Activated naive CD8-positive, alpha-beta T cell treated with anti-CD3 and anti-CD28 coated beads, Interleukin-2, amount 10 ng/mL, durations not matched to agents 7 days and 5 days (primary cell): Measurements from ENCODE around the gene FBXO47. TPM values are rescaled to one million over a fixed set of nuclear protein-coding genes. Genes with fewer than 3 reads are reported as not detected.
A peak's percentile ranks its signal among the peaks of the same experiment; 100 is the strongest.

Experiments used
- ATAC-seq: fragments of 150-1000 bp; cut with Tn5 transposase; one replicate; pipeline ENCODE4 v1.10.0; 2021; ENCODE audit warnings: low read depth, moderate library complexity
- POLR2A ChIA-PET: fragments of 350-600 bp; sonication (Branson Sonifier 250); formaldehyde crosslinking; loops from one replicate; lab custom pipeline; 2021; ENCODE audit warnings: antibody characterized with exemption; lab: Charles Lee
- DNase-seq: peaks from one replicate; pipeline ENCODE4 v3.0.0; 2021
- H3K27ac Mint-ChIP-seq: one replicate; pipeline ENCODE4 v1.8.0; 2022; ENCODE audit warnings: mild to moderate bottlenecking, mixed read lengths
- H3K27me3 Mint-ChIP-seq: one replicate; pipeline ENCODE4 v1.8.0; 2022; ENCODE audit warnings: mild to moderate bottlenecking, moderate library complexity, mixed read lengths
- H3K36me3 Mint-ChIP-seq: one replicate; pipeline ENCODE4 v1.8.0; 2021; ENCODE audit warnings: mild to moderate bottlenecking, mixed read lengths
- H3K4me1 Mint-ChIP-seq: one replicate; pipeline ENCODE4 v1.8.0; 2021; ENCODE audit warnings: mixed read lengths
- H3K4me3 Mint-ChIP-seq: one replicate; pipeline ENCODE4 v1.8.0; 2022; ENCODE audit warnings: mild to moderate bottlenecking, moderate library complexity, mixed read lengths
- H3K9me3 Mint-ChIP-seq: one replicate; pipeline ENCODE4 v1.8.0; 2021; ENCODE audit warnings: mixed read lengths
- microRNA-seq: library from miRNA; unstranded; fragments of <30 nt; microRNA quantifications from one replicate; pipeline ENCODE4 v1.2.0, GENCODE V29; 2022
- total RNA-seq, 2 experiments: library from RNA; stranded (reverse); gene quantifications; one replicate each; pipeline ENCODE4 v1.2.3, GENCODE V29; 2021

Gene FBXO47
- total RNA-seq, 2 experiments from 2014 or later, result 0.14 TPM; not detected in 1

GRCh38 chr17:38892083-38892482 lies 75.1 kb downstream of the FBXO47 start:
- no peaks in the 10 kb centered on the region for H3K9me3 Mint-ChIP-seq
- peak overlapping the region; percentile 81 for H3K27ac Mint-ChIP-seq
- H3K4me1 Mint-ChIP-seq, result peaks cover 80% of the 10 kb centered on the region
- no peaks in the 10 kb centered on the region for H3K27me3 Mint-ChIP-seq
- peak overlapping the region; percentile 31 for H3K4me3 Mint-ChIP-seq
- H3K36me3 Mint-ChIP-seq, result peaks cover 24% of the 10 kb centered on the region
- DNase-seq (no peak), ATAC-seq (no peak)
- POLR2A ChIA-PET, result interaction anchor here (0.7 to 4.7 kb wide), 8 partner anchors 9 to 299 kb away, joined by 3 to 42 read pairs (median 8); partner anchors contain the start of genes LASP1 and LASP1NB

DNA sequence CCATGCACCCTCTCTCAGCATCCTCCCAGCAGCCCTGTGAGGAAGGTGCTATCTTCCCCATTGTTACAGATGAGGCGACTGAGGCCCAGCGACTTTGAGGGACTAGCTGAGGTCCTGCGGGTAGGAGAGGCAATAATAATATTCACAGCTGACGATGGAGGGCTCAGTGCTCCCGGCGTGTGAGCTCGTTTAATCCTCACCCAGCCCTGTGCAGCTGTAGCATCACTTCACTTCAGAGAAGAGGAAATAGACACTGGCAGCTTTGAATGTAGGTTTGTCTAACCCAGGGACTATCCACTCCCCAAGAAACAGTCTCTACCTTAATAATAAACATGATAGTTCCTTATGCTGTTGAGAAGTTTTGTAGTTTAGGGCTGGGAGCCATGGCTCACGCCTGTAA lies 75.8 kb downstream of the FBXO47 start:
- Mint-ChIP-seq H3K4me1 (peaks cover 81% of the 10 kb centered on the region), H3K4me3 (peak overlapping the region; percentile 31), H3K27me3 (no peaks in the 10 kb centered on the region), H3K27ac (peak overlapping the region; percentile 81), H3K36me3 (peaks cover 25% of the 10 kb centered on the region), H3K9me3 (no peaks in the 10 kb centered on the region)
- no peak for DNase-seq
- POLR2A ChIA-PET, result interaction anchor here (0.7 to 4.7 kb wide), 7 partner anchors 9 to 299 kb away, joined by 3 to 42 read pairs (median 9); partner anchors contain the start of genes LASP1 and LASP1NB
- peak; percentile 28 for ATAC-seq

GRCh38 chr17:38890410-38890746 lies 76.8 kb downstream of the FBXO47 start:
- ATAC-seq (peak; percentile 41), DNase-seq (no peak)
- peak overlapping the region; percentile 81 for H3K27ac Mint-ChIP-seq
- no peaks in the 10 kb centered on the region for H3K9me3 Mint-ChIP-seq
- H3K36me3 Mint-ChIP-seq, result peaks cover 31% of the 10 kb centered on the region
- POLR2A ChIA-PET, result interaction anchor here (1.2 to 2.2 kb wide), 7 partner anchors 9 to 65 kb away, joined by 3 to 11 read pairs (median 4); partner anchors contain the start of gene LASP1NB
- peak overlapping the region; percentile 71 for H3K4me3 Mint-ChIP-seq
- no peaks in the 10 kb centered on the region for H3K27me3 Mint-ChIP-seq
- peaks cover 84% of the 10 kb centered on the region for H3K4me1 Mint-ChIP-seq

- POLR2A ChIA-PET, result interaction anchor here (0.6 to 2.2 kb wide), 7 partner anchors 8 to 64 kb away, joined by 3 to 8 read pairs (median 3); partner anchors contain the start of gene LASP1
- no peaks in the 10 kb centered on the region for H3K9me3 Mint-ChIP-seq
These were observed 77.3 kb downstream of the FBXO47 start for GRCh38 chr17:38889745-38890409.

GRCh38 chr17:38888842-38889241 lies 78.4 kb downstream of the FBXO47 start:
- Mint-ChIP-seq H3K36me3 (peaks cover 30% of the 10 kb centered on the region), H3K27me3 (no peaks in the 10 kb centered on the region), H3K27ac (peak overlapping the region; percentile 62), H3K4me3 (peak overlapping the region; percentile 19), H3K4me1 (peaks cover 86% of the 10 kb centered on the region), H3K9me3 (no peaks in the 10 kb centered on the region)
- DNase-seq (no peak), ATAC-seq (no peak)
- POLR2A ChIA-PET, result interaction anchor here (1.0 to 5.3 kb wide), 3 partner anchors 11 to 17 kb away, joined by 4 to 58 read pairs (median 8); partner anchors contain the start of gene LASP1

More at GRCh38 chr17:38889745-38890409, 77.3 kb downstream of the FBXO47 start:
- Mint-ChIP-seq H3K27me3 (no peaks in the 10 kb centered on the region), H3K4me1 (peaks cover 87% of the 10 kb centered on the region), H3K36me3 (peaks cover 35% of the 10 kb centered on the region), H3K4me3 (peak overlapping the region; percentile 71), H3K27ac (peak overlapping the region; percentile 81)
- no peak for ATAC-seq
- DNase-seq, result no peak

DNA sequence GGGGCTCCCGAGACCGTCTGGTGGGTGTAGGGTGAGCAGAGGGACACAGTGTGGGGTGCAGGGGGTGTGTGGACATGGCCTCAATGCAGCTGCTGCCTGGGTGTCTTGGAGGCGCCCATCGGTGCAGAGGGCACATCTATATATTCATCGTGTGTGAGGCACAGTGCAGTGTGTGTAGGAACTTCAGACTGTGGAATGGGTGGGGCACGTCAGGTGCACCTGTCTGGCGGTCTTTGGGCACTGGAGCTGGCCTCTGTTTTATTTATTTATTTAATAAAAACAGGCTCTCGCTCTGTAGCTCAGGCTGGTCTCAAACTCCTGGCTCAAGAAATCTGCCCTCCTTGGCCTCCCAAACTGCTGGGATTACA lies 80.6 kb downstream of the FBXO47 start:
- Mint-ChIP-seq H3K9me3 (no peaks in the 10 kb centered on the region), H3K4me3 (peak overlapping the region; percentile 61), H3K4me1 (peaks cover 88% of the 10 kb centered on the region), H3K36me3 (peaks cover 44% of the 10 kb centered on the region), H3K27me3 (no peaks in the 10 kb centered on the region), H3K27ac (peak overlapping the region; percentile 77)
- ATAC-seq (no peak), DNase-seq (no peak)
- POLR2A ChIA-PET, result interaction anchor here (1.0 to 5.3 kb wide), 6 partner anchors 9 to 32 kb away, joined by 3 to 58 read pairs (median 10); partner anchors contain the start of genes LASP1 and RPL23

Small RNA genes lying within 50 kb of the gene (microRNA-seq; reads per million reads assigned to microRNA genes)
- not detected for gene MIR6779

Other genes starting within 250 kb of the FBXO47 start
- gene CISD3, start 237.1 kb downstream of the FBXO47 start, total RNA-seq, result 10 to 100 TPM; 30.4 to 37.3 TPM
- gene PCGF2, start 219.1 kb downstream of the FBXO47 start, total RNA-seq, result 1 to 10 TPM; 1.8 to 2.0 TPM
- 100 to 1,000 TPM; 182 to 189 TPM for gene PSMB3, start 214.7 kb downstream of the FBXO47 start, total RNA-seq
- 10 to 100 TPM; 55.1 to 58.0 TPM for gene PIP4K2B, start 167.8 kb downstream of the FBXO47 start, total RNA-seq
- gene CWC25, start 142.1 kb downstream of the FBXO47 start, total RNA-seq, result 10 to 100 TPM; 35.2 to 37.5 TPM
- gene RPL23, start 113.7 kb downstream of the FBXO47 start, total RNA-seq, result 1,000 to 10,000 TPM; 1,166 to 1,188 TPM
- 100 to 1,000 TPM; 227 to 236 TPM for gene LASP1, start 97.3 kb downstream of the FBXO47 start, total RNA-seq
- 10 to 100 TPM in 1 of 2 experiments, 1 to 10 TPM in 1; 9.6 to 17.9 TPM for gene PLXDC1, start 184.2 kb upstream of the FBXO47 start, total RNA-seq
- under 1 TPM in 1 of 2 experiments, not detected in 1; 0.11 TPM for gene ARL5C, start 198.8 kb upstream of the FBXO47 start, total RNA-seq
- 10 to 100 TPM; 25.9 to 27.2 TPM for gene CACNB1, start 230.3 kb upstream of the FBXO47 start, total RNA-seq
- 1,000 to 10,000 TPM; 2,120 to 2,134 TPM for gene RPL19, start 232.9 kb upstream of the FBXO47 start, total RNA-seq